Tibial artery (tissue), 4 donors: Measurements from ENCODE around the gene TIMM21.

Experiments
- DNase-seq, 2 donors: peaks; one replicate each; pipeline ENCODE4 v3.0.0-alpha.2; 2019
- H3K27ac ChIP-seq, 2 donors: fragments of 200-600 bp; sonication (generic) in 1 of 2; 1 replicate in 1 of 2; 2 replicates in 1 of 2; pipeline ENCODE4 v1.5.1; 2018 to 2019; ENCODE audit warnings: mild to moderate bottlenecking in 1 of 2
- H3K27me3 ChIP-seq, 2 donors: fragments of 200-600 bp; sonication (generic) in 1 of 2; one replicate each; pipeline versions ENCODE4 v1.5.1 to v1.6.0; 2016 to 2019
- H3K36me3 ChIP-seq, 3 donors: fragments of 200-600 bp; sonication (generic) in 2 of 3; one replicate each; pipeline ENCODE4 v1.5.1; 2016 to 2019; ENCODE audit warnings: mild to moderate bottlenecking in 2 of 3
- H3K4me1 ChIP-seq, 4 donors: fragments of 200-600 bp; sonication (generic) in 2 of 4; 1 replicate in 3 of 4; 2 replicates in 1 of 4; pipeline ENCODE4 v1.5.1; 2016 to 2019
- H3K4me3 ChIP-seq, 2 donors: fragments of 200-600 bp; sonication (generic) in 1 of 2; 1 replicate in 1 of 2; 2 replicates in 1 of 2; pipeline ENCODE4 v1.5.1; 2018 to 2019; ENCODE audit warnings: mild to moderate bottlenecking in 2 of 2
- H3K9me3 ChIP-seq, 3 donors: fragments of 200-600 bp; sonication (generic) in 1 of 3; one replicate each; pipeline ENCODE4 v1.5.1; 2016 to 2019
- CTCF ChIP-seq, 2 experiments: fragments of 200-600 bp in 1 of 2; fragments of 450-650 bp in 1 of 2; IDR thresholded peaks; one replicate each; pipeline ENCODE4 v1.5.1; 2017 to 2019; ENCODE audit warnings: antibody characterized with exemption in 2 of 2, mild to moderate bottlenecking in 1 of 2, moderate library complexity in 1 of 2
- intact Hi-C: fragments of 100-400 bp; cut with DNase I; formaldehyde crosslinking; loops from one replicate; pipeline ENCODE4 v1.15.0; 2023; ENCODE audit warnings: low total_unique reads

Gene TIMM21

GRCh38 chr18:74114116-74114515, 34.2 kb upstream of the TIMM21 start:
- intact Hi-C loops = no loop called here
- Histone ChIP-seq H3K27ac (peak overlapping the region; percentile 16 to 60), H3K9me3 (peaks cover 0 to 10% (median 6%) of the 10 kb centered on the region in 3 donors), H3K4me1 (peaks cover 0 to 23% (median 0%) of the 10 kb centered on the region in 4 donors), H3K4me3 (no peak overlapping the region), H3K27me3 (no peaks in the 10 kb centered on the region), H3K36me3 (no peaks in the 10 kb centered on the region)
- TF ChIP-seq CTCF (IDR thresholded peaks at IDR 0.05) = no peak
- no peak for DNase-seq

GRCh38 chr18:74115046-74115445, 33.3 kb upstream of the TIMM21 start:
- no peak overlapping the region for H3K4me3 ChIP-seq
- intact Hi-C loops = no loop called here
- no peaks in the 10 kb centered on the region for H3K36me3 ChIP-seq
- no peaks in the 10 kb centered on the region for H3K27me3 ChIP-seq
- DNase-seq = no peak
- peaks cover 0 to 23% (median 0%) of the 10 kb centered on the region in 4 donors for H3K4me1 ChIP-seq
- H3K27ac ChIP-seq = peak overlapping the region; percentile 8 to 60
- no peak for TF ChIP-seq CTCF (IDR thresholded peaks at IDR 0.05)
- H3K9me3 ChIP-seq = peaks cover 0 to 10% (median 6%) of the 10 kb centered on the region in 3 donors

- Histone ChIP-seq H3K4me3 (no peak overlapping the region), H3K4me1 (peaks cover 0 to 23% (median 0%) of the 10 kb centered on the region in 4 donors), H3K36me3 (no peaks in the 10 kb centered on the region), H3K27ac (peak overlapping the region in 1 of 2 donors; percentile 42), H3K9me3 (peaks cover 0 to 10% (median 6%) of the 10 kb centered on the region in 3 donors), H3K27me3 (no peaks in the 10 kb centered on the region)
- DNase-seq = no peak
- TF ChIP-seq CTCF (IDR thresholded peaks at IDR 0.05) = peak; percentile 47 to 55
- intact Hi-C loops = no loop called here
Observed at GRCh38 chr18:74116633-74117554, 31.4 kb upstream of the TIMM21 start.

- Histone ChIP-seq H3K4me1 (no peaks in the 10 kb centered on the region), H3K4me3 (no peak overlapping the region), H3K27ac (no peak overlapping the region), H3K9me3 (no peaks in the 10 kb centered on the region), H3K36me3 (no peaks in the 10 kb centered on the region), H3K27me3 (no peaks in the 10 kb centered on the region)
- DNase-seq = no peak
- intact Hi-C loops = no loop called here
- TF ChIP-seq CTCF (IDR thresholded peaks at IDR 0.05) = no peak
Observed at GRCh38 chr18:74123200-74123599, 25.1 kb upstream of the TIMM21 start.

- Histone ChIP-seq H3K9me3 (no peaks in the 10 kb centered on the region), H3K4me1 (no peaks in the 10 kb centered on the region), H3K4me3 (no peak overlapping the region), H3K36me3 (no peaks in the 10 kb centered on the region), H3K27ac (no peak overlapping the region), H3K27me3 (no peaks in the 10 kb centered on the region)
- no peak for TF ChIP-seq CTCF (IDR thresholded peaks at IDR 0.05)
- no peak for DNase-seq
- intact Hi-C loops = loop anchor here (1.0 kb wide), 1 partner anchor 43 kb away; no protein-coding TSS in a partner anchor
Observed at GRCh38 chr18:74124642-74125041, 23.7 kb upstream of the TIMM21 start.
